ENCODE data around the gene IL12RB1. TPM values are rescaled to one million over a fixed set of nuclear protein-coding genes. Genes with fewer than 3 reads are reported as not detected.

The IL12RB1 gene
- total RNA-seq, 4 donors from 2014 or later: 0.93 to 1.1 TPM; not detected in 2

GRCh38 chr19:18074192-18074591 is 12.5 kb downstream of the IL12RB1 start:
- 76 to 79% methylated on average over 8 to 9 of the region's 9 CpGs for WGBS, 2 donors

GRCh38 chr19:18073197-18073596 is 13.5 kb downstream of the IL12RB1 start:
- TF ChIP-seq CTCF (IDR thresholded peaks at IDR 0.05) (no peak), POLR2A (IDR thresholded peaks at IDR 0.05) (no peak)
- H3K27me3 ChIP-seq: no peaks in the 10 kb centered on the region
- no peaks in the 10 kb centered on the region for H3K4me1 ChIP-seq
- DNase-seq: no peak
- intact Hi-C loops (cut with DNase I): no loop called here
- no peaks in the 10 kb centered on the region for H3K9me3 ChIP-seq
- no peak overlapping the region for H3K4me3 ChIP-seq (replicated peaks in 1 of 3)
- H3K27ac ChIP-seq: no peak overlapping the region
- WGBS, 2 donors: 72 to 75% methylated on average over 4 of the region's 4 CpGs
- no peaks in the 10 kb centered on the region for H3K36me3 ChIP-seq

More at GRCh38 chr19:18074192-18074591, 12.5 kb downstream of the IL12RB1 start:
- Histone ChIP-seq H3K27ac (no peak overlapping the region), H3K4me1 (no peaks in the 10 kb centered on the region), H3K9me3 (no peaks in the 10 kb centered on the region), H3K4me3 (replicated peaks in 1 of 3) (no peak overlapping the region), H3K27me3 (no peaks in the 10 kb centered on the region), H3K36me3 (no peaks in the 10 kb centered on the region)
- no peak for TF ChIP-seq CTCF (IDR thresholded peaks at IDR 0.05)
- TF ChIP-seq POLR2A (IDR thresholded peaks at IDR 0.05): no peak
- intact Hi-C loops (cut with DNase I): no loop called here
- no peak for DNase-seq

- intact Hi-C loops (cut with DNase I): no loop called here
- Histone ChIP-seq H3K4me1 (no peaks in the 10 kb centered on the region), H3K9me3 (no peaks in the 10 kb centered on the region), H3K36me3 (no peaks in the 10 kb centered on the region), H3K27ac (no peak overlapping the region), H3K4me3 (replicated peaks in 1 of 3) (no peak overlapping the region), H3K27me3 (no peaks in the 10 kb centered on the region)
- TF ChIP-seq CTCF (IDR thresholded peaks at IDR 0.05) (no peak), POLR2A (IDR thresholded peaks at IDR 0.05) (no peak)
- DNase-seq: no peak
- 86 to 94% methylated on average over 6 of the region's 6 CpGs for WGBS, 2 donors
Measured at GRCh38 chr19:18072335-18072734, 14.4 kb downstream of the IL12RB1 start.

- H3K27me3 ChIP-seq: no peaks in the 10 kb centered on the region
- DNase-seq: no peak
- intact Hi-C loops (cut with DNase I): no loop called here
Measured at GRCh38 chr19:18070181-18070580, 16.6 kb downstream of the IL12RB1 start.

GRCh38 chr19:18069383-18069782 is 17.4 kb downstream of the IL12RB1 start:
- TF ChIP-seq POLR2A (IDR thresholded peaks at IDR 0.05): no peak
- TF ChIP-seq CTCF (IDR thresholded peaks at IDR 0.05): no peak
- DNase-seq: no peak
- no peaks in the 10 kb centered on the region for H3K36me3 ChIP-seq
- no peaks in the 10 kb centered on the region for H3K9me3 ChIP-seq
- no peaks in the 10 kb centered on the region for H3K4me1 ChIP-seq
- no peak overlapping the region for H3K4me3 ChIP-seq (replicated peaks in 1 of 3)
- 89% methylated on average over 9 to 10 of the region's 15 CpGs for WGBS, 2 donors
- no peak overlapping the region for H3K27ac ChIP-seq
- intact Hi-C loops (cut with DNase I): no loop called here
- no peaks in the 10 kb centered on the region for H3K27me3 ChIP-seq

More at GRCh38 chr19:18070181-18070580, 16.6 kb downstream of the IL12RB1 start:
- 73 to 91% methylated on average over 9 to 11 of the region's 11 CpGs for WGBS, 2 donors
- no peak overlapping the region for H3K27ac ChIP-seq
- no peaks in the 10 kb centered on the region for H3K4me1 ChIP-seq
- no peaks in the 10 kb centered on the region for H3K9me3 ChIP-seq
- TF ChIP-seq POLR2A (IDR thresholded peaks at IDR 0.05) (no peak), CTCF (IDR thresholded peaks at IDR 0.05) (no peak)
- H3K36me3 ChIP-seq: no peaks in the 10 kb centered on the region
- H3K4me3 ChIP-seq (replicated peaks in 1 of 3): no peak overlapping the region

Measured in thyroid gland (tissue), 4 donors.